Astrocyte (in vitro differentiated cells and primary cell): ENCODE measurements around the gene ATP1A2. TPM values are rescaled to one million over a fixed set of nuclear protein-coding genes. Genes with fewer than 3 reads are reported as not detected.

Experiments
- DNase-seq: peaks from one replicate; pipeline ENCODE4 v3.0.0-alpha.2; 2010; ENCODE audit warnings: low read depth
- FAIRE-seq: peaks from 2 replicates; lab custom pipeline; 2011; peaks lifted over from hg19 to GRCh38; lab: Jason Lieb, UNC
- H2AFZ ChIP-seq: 2 replicates; pipeline ENCODE4 v1.6.0; 2012; ENCODE audit warnings: low read depth, low read length, inconsistent platforms
- H3K27ac ChIP-seq: 2 replicates; pipeline ENCODE4 v1.5.1; 2011; ENCODE audit warnings: low read depth, low read length, inconsistent platforms
- H3K27me3 ChIP-seq: 2 replicates; pipeline ENCODE4 v1.6.0; 2011; ENCODE audit warnings: low read length, inconsistent platforms; ENCODE audit not compliant: insufficient read depth
- H3K36me3 ChIP-seq: 2 replicates; pipeline ENCODE4 v1.5.1; 2011; ENCODE audit warnings: low read length, inconsistent platforms; ENCODE audit not compliant: insufficient read depth
- H3K4me1 ChIP-seq: 2 replicates; pipeline ENCODE4 v1.5.1; 2011; ENCODE audit warnings: low read length, inconsistent platforms; ENCODE audit not compliant: insufficient read depth
- H3K4me2 ChIP-seq: 2 replicates; pipeline ENCODE4 v1.6.0; 2012; ENCODE audit warnings: low read length, inconsistent platforms
- H3K4me3 ChIP-seq: 2 replicates; pipeline ENCODE4 v1.5.1; 2011; ENCODE audit warnings: low read depth, mild to moderate bottlenecking, low read length, inconsistent platforms; ENCODE audit not compliant: insufficient read depth
- H3K79me2 ChIP-seq: 2 replicates; pipeline ENCODE4 v1.6.0; 2012; ENCODE audit warnings: mild to moderate bottlenecking, low read length, inconsistent platforms; ENCODE audit not compliant: insufficient read depth
- H3K9ac ChIP-seq: 2 replicates; pipeline ENCODE4 v1.6.0; 2012; ENCODE audit warnings: mild to moderate bottlenecking, low read length, inconsistent platforms
- H3K9me3 ChIP-seq: 2 replicates; pipeline ENCODE4 v1.5.1; 2012; ENCODE audit warnings: low read depth, mild to moderate bottlenecking, low read length, inconsistent platforms; ENCODE audit not compliant: insufficient read depth
- H4K20me1 ChIP-seq: 2 replicates; pipeline ENCODE4 v1.6.0; 2012; ENCODE audit warnings: low read length, inconsistent platforms; ENCODE audit not compliant: insufficient read depth
- H3K27ac Mint-ChIP-seq: one replicate; pipeline ENCODE4 v1.8.0; 2021; ENCODE audit warnings: mild to moderate bottlenecking, mixed read lengths; ENCODE audit not compliant: unreplicated experiment
- H3K27me3 Mint-ChIP-seq: one replicate; pipeline ENCODE4 v1.8.0; 2021; ENCODE audit warnings: low read depth, mixed read lengths; ENCODE audit not compliant: unreplicated experiment
- H3K36me3 Mint-ChIP-seq: one replicate; pipeline ENCODE4 v1.8.0; 2021; ENCODE audit warnings: low read depth, mixed read lengths; ENCODE audit not compliant: unreplicated experiment
- H3K4me1 Mint-ChIP-seq: one replicate; pipeline ENCODE4 v1.8.0; 2021; ENCODE audit warnings: low read depth, mixed read lengths; ENCODE audit not compliant: unreplicated experiment
- H3K4me3 Mint-ChIP-seq: one replicate; pipeline ENCODE4 v1.8.0; 2021; ENCODE audit warnings: mild to moderate bottlenecking, moderate library complexity, mixed read lengths; ENCODE audit not compliant: unreplicated experiment
- H3K9me3 Mint-ChIP-seq: one replicate; pipeline ENCODE4 v1.8.0; 2021; ENCODE audit warnings: mild to moderate bottlenecking, mixed read lengths; ENCODE audit not compliant: unreplicated experiment
- CTCF ChIP-seq: IDR thresholded peaks from 2 replicates; pipeline ENCODE4 v1.5.1; 2011; ENCODE audit warnings: low read depth, mild to moderate bottlenecking, inconsistent platforms, low read length, moderate library complexity; ENCODE audit not compliant: insufficient read depth
- EZH2 ChIP-seq: IDR thresholded peaks from 2 replicates; pipeline ENCODE4 v1.6.1; 2012; ENCODE audit warnings: mild to moderate bottlenecking, low read length, inconsistent platforms; ENCODE audit not compliant: insufficient read depth
- total RNA-seq: library from RNA; stranded (reverse); gene quantifications from 2 replicates; pipeline ENCODE4 v1.2.1, GENCODE V29; 2021

ATP1A2 gene
- total RNA-seq, 1 donor from 2014 or later = 2.5 TPM

GRCh38 chr1:160127865-160128523 lies 12.4 kb downstream of the ATP1A2 start:
- H3K27me3 ChIP-seq = peaks cover 16% of the 10 kb centered on the region
- Mint-ChIP-seq H3K4me3 (no peak overlapping the region), H3K27ac (peak overlapping the region; percentile 65), H3K36me3 (peaks cover 6% of the 10 kb centered on the region), H3K27me3 (peaks cover 16% of the 10 kb centered on the region), H3K4me1 (peaks cover 47% of the 10 kb centered on the region), H3K9me3 (peaks cover 3% of the 10 kb centered on the region)
- no peaks in the 10 kb centered on the region for H3K79me2 ChIP-seq
- H3K9me3 ChIP-seq = no peaks in the 10 kb centered on the region
- H3K4me2 ChIP-seq = peak overlapping the region; percentile 44
- FAIRE-seq = no peak
- TF ChIP-seq CTCF (no peak), EZH2 (no peak)
- H3K4me1 ChIP-seq = peaks cover 25% of the 10 kb centered on the region
- H2AFZ ChIP-seq = no peak overlapping the region
- DNase-seq = peak; percentile 57
- no peaks in the 10 kb centered on the region for H3K36me3 ChIP-seq
- H3K4me3 ChIP-seq = no peak overlapping the region
- H3K27ac ChIP-seq = no peak overlapping the region
- no peaks in the 10 kb centered on the region for H4K20me1 ChIP-seq
- no peak overlapping the region for H3K9ac ChIP-seq

GRCh38 chr1:160128636-160129035 lies 13.1 kb downstream of the ATP1A2 start:
- FAIRE-seq (no peak), DNase-seq (no peak)
- peaks cover 6% of the 10 kb centered on the region for H3K36me3 Mint-ChIP-seq
- TF ChIP-seq EZH2 (no peak), CTCF (no peak)
- H3K4me1 Mint-ChIP-seq = peaks cover 46% of the 10 kb centered on the region
- no peaks in the 10 kb centered on the region for H3K9me3 ChIP-seq
- no peak overlapping the region for H3K4me3 ChIP-seq
- peaks cover 18% of the 10 kb centered on the region for H3K27me3 ChIP-seq
- H3K4me3 Mint-ChIP-seq = no peak overlapping the region
- no peak overlapping the region for H3K9ac ChIP-seq
- peaks cover 17% of the 10 kb centered on the region for H3K27me3 Mint-ChIP-seq
- H3K27ac ChIP-seq = no peak overlapping the region
- H3K9me3 Mint-ChIP-seq = peaks cover 3% of the 10 kb centered on the region
- peaks cover 25% of the 10 kb centered on the region for H3K4me1 ChIP-seq
- H2AFZ ChIP-seq = no peak overlapping the region
- H3K4me2 ChIP-seq = no peak overlapping the region
- H3K79me2 ChIP-seq = no peaks in the 10 kb centered on the region
- H3K36me3 ChIP-seq = no peaks in the 10 kb centered on the region
- H3K27ac Mint-ChIP-seq = peak overlapping the region; percentile 65
- H4K20me1 ChIP-seq = no peaks in the 10 kb centered on the region

- no peak for TF ChIP-seq EZH2
- TF ChIP-seq CTCF = no peak
- peaks cover 3% of the 10 kb centered on the region for H3K9me3 Mint-ChIP-seq
- H3K27ac Mint-ChIP-seq = no peak overlapping the region
Observed at GRCh38 chr1:160129046-160129445, 13.5 kb downstream of the ATP1A2 start.

More at GRCh38 chr1:160129046-160129445, 13.5 kb downstream of the ATP1A2 start:
- H2AFZ ChIP-seq = no peak overlapping the region
- peaks cover 18% of the 10 kb centered on the region for H3K27me3 ChIP-seq
- no peaks in the 10 kb centered on the region for H4K20me1 ChIP-seq
- Mint-ChIP-seq H3K4me3 (no peak overlapping the region), H3K36me3 (peaks cover 6% of the 10 kb centered on the region), H3K4me1 (peaks cover 43% of the 10 kb centered on the region), H3K27me3 (peaks cover 17% of the 10 kb centered on the region)
- H3K4me3 ChIP-seq = no peak overlapping the region
- FAIRE-seq (no peak), DNase-seq (peak; percentile 15)
- H3K9me3 ChIP-seq = no peaks in the 10 kb centered on the region
- H3K79me2 ChIP-seq = no peaks in the 10 kb centered on the region
- no peak overlapping the region for H3K4me2 ChIP-seq
- H3K4me1 ChIP-seq = peaks cover 25% of the 10 kb centered on the region
- H3K27ac ChIP-seq = no peak overlapping the region
- no peak overlapping the region for H3K9ac ChIP-seq
- H3K36me3 ChIP-seq = no peaks in the 10 kb centered on the region
